Activated T-cell treated with anti-CD3 and anti-CD28 coated beads, Interleukin-2, amount 50 U/mL, for 4 hours (primary cell): ENCODE measurements around the gene PKN3. TPM values are rescaled to one million over a fixed set of nuclear protein-coding genes. Genes with fewer than 3 reads are reported as not detected.

Experiments used
- ATAC-seq, 2 donors: fragments of 200-7000 bp; cut with Tn5 transposase; one replicate each; pipeline ENCODE4 v1.10.0; 2021
- DNase-seq: peaks from one replicate; pipeline ENCODE4 v3.0.0-alpha.2; 2020
- H3K27me3 Mint-ChIP-seq: one replicate; pipeline ENCODE4 v1.8.0; 2021; ENCODE audit warnings: low read depth, mixed read lengths
- H3K36me3 Mint-ChIP-seq: one replicate; pipeline ENCODE4 v1.8.0; 2022; ENCODE audit warnings: mixed read lengths; ENCODE audit not compliant: insufficient read depth
- H3K4me1 Mint-ChIP-seq: one replicate; pipeline ENCODE4 v1.8.0; 2021; ENCODE audit warnings: low read depth, mixed read lengths
- H3K4me3 Mint-ChIP-seq: one replicate; pipeline ENCODE4 v1.8.0; 2021; ENCODE audit warnings: mild to moderate bottlenecking, moderate library complexity, mixed read lengths
- H3K9me3 Mint-ChIP-seq: one replicate; pipeline ENCODE4 v1.8.0; 2021; ENCODE audit warnings: mixed read lengths
- total RNA-seq, 3 donors: library from RNA; stranded (reverse); gene quantifications; one replicate each; pipeline ENCODE4 v1.2.1, GENCODE V29; 2021

Gene PKN3
- total RNA-seq, 3 donors from 2014 or later, result 5.5 to 10.1 (median 8.1) TPM

DNA sequence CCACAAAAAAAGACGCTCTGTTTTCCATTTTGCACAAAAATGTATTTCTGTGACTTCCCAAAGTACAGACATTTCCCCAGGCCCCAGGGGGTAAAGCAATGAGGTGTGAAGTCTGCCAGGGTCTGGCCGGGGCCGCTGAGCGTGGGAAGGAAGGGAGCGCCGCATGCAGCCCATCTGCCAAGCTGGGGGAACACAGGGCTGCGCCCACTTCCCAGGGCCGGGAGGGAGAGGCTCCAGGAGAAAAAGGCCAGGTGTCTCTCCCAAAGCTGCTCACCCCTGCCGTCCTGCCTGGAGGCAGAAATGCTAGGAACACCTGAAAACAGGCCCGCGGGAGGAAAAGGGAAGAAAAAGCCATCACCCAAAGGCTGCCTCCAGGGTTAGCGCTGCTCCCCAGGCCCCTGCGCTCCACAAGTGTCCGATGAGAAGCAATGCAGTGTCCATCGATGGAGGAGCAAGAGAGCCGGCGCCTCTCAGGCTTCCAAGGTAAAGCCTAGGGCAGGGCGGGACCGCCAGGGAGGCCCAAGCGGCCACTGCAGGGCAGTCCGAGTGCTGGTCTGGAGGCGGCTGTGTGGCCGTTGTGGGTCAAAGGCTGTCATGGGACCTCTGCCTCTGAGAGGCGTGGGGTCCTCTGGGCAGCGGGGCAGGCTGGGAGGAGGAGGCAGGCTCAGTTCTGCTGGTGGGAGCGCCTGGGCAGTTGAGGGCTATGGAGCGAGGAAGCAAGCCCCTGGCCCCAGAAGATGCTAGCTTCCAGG is 27.6 kb downstream of the PKN3 start:
- no peaks in the 10 kb centered on the region for H3K36me3 Mint-ChIP-seq
- DNase-seq (no peak), ATAC-seq (no peak)
- H3K4me1 Mint-ChIP-seq, result peaks cover 24% of the 10 kb centered on the region
- H3K9me3 Mint-ChIP-seq, result no peaks in the 10 kb centered on the region
- no peaks in the 10 kb centered on the region for H3K27me3 Mint-ChIP-seq
- H3K4me3 Mint-ChIP-seq, result no peak overlapping the region

DNA sequence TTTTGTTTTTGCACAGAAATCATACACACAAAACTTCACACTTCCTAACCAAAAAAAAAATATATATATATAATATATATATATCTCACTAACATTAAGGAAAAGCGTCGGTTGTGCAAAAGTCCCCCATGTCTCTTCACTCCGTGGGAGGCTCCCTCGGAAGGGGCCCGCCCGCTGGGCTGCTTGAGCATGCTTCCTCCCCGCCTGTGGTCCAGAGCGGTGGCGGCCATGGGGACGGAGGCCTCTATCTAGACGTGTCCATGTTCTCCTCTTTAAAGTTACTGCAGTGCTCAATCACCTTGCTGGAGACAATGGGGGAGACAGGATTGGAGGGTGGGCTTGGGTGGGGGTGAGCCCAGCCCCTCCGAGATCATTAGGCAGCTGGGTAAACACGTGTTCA is 28.8 kb downstream of the PKN3 start:
- ATAC-seq, result no peak
- peaks cover 5% of the 10 kb centered on the region for H3K36me3 Mint-ChIP-seq
- H3K4me3 Mint-ChIP-seq, result no peak overlapping the region
- peaks cover 15% of the 10 kb centered on the region for H3K4me1 Mint-ChIP-seq
- no peak for DNase-seq
- no peaks in the 10 kb centered on the region for H3K9me3 Mint-ChIP-seq
- no peaks in the 10 kb centered on the region for H3K27me3 Mint-ChIP-seq

DNA sequence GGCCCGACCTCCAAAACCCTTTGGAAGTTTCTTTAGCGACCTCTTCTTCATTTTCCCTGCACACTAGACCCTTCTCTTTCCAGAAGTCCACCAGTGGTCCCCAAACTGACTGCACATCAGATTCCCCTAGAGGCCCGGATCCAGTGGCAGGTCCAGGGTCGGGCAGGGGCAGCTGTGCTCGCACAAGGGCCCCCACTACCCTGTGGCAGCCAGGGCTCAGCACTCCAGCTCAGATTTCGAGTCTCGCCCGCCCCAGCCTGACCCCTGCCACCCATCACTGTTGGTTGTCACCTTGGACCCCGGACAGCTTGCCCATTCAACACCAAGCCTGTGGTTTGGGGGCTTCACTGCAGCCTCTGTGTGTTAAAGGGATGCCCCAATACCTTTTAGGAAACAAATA is 29.4 kb downstream of the PKN3 start:
- no peak for DNase-seq
- Mint-ChIP-seq H3K4me1 (peaks cover 12% of the 10 kb centered on the region), H3K36me3 (peaks cover 5% of the 10 kb centered on the region), H3K4me3 (no peak overlapping the region), H3K9me3 (no peaks in the 10 kb centered on the region), H3K27me3 (no peaks in the 10 kb centered on the region)
- no peak for ATAC-seq

DNA sequence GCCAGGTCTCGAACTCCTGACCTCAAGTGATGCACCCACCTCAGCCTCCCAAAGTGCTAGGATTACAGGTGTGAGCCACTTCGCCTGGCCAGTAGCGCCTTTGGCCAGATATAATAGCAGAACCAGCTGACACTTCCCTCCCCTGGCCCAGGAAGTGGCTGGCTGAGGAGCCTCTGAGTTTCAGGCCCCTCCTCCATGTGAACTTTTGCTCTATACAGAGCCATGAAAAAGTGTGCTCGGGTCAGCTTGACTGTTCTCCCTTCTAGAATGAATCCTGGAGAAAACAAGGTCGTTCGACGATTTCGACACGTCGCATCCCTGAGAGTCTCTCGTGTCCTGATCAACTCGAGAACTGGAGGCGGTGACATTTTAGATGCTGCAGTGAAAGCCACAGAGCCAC is 30.3 kb downstream of the PKN3 start:
- no peak overlapping the region for H3K4me3 Mint-ChIP-seq
- H3K27me3 Mint-ChIP-seq, result no peaks in the 10 kb centered on the region
- DNase-seq (no peak), ATAC-seq (no peak)
- H3K36me3 Mint-ChIP-seq, result peaks cover 9% of the 10 kb centered on the region
- peaks cover 4% of the 10 kb centered on the region for H3K4me1 Mint-ChIP-seq
- no peaks in the 10 kb centered on the region for H3K9me3 Mint-ChIP-seq

DNA sequence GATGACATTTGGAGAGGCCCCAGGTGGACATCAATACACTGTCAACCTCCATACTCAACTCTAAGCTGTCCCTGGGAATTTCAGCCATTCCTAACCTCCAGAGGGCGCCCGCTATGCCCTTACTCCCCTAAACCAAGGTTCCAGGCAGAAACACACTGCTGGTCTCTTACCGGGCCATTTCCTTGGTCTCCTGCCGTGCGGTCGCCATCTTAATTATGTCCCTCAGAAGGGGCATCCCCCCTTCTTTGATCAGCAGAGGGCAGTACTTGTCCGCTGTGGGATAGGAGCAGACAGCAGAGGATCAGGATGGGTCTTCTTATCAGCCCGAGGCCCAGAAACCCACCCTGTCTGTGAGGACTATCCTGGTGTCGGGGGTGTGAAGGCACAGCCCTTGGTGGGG is 31.0 kb downstream of the PKN3 start:
- DNase-seq (no peak), ATAC-seq (no peak)
- Mint-ChIP-seq H3K4me1 (no peaks in the 10 kb centered on the region), H3K36me3 (peaks cover 9% of the 10 kb centered on the region), H3K4me3 (no peak overlapping the region), H3K27me3 (no peaks in the 10 kb centered on the region), H3K9me3 (no peaks in the 10 kb centered on the region)

DNA sequence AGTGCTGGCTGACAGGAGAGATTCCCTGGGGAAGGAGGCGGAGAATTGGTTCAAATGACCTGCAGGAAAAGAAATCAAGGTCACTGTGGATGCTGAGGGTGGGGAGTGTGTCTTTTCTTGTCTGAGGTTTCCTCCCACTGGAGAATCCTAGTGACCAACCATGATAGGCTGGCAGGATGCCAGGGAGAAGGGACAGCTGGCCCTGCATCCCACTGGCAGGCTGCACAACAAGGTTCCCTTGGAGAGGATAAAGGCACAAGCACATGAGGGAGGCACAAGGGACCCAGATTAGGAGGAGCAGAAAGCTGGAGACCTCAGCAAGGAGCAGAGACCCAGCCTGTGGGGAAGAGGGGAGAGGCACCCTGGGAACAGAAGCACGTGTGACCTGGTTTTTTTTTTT is 33.1 kb downstream of the PKN3 start:
- H3K9me3 Mint-ChIP-seq, result no peaks in the 10 kb centered on the region
- ATAC-seq (no peak), DNase-seq (no peak)
- no peaks in the 10 kb centered on the region for H3K4me1 Mint-ChIP-seq
- peaks cover 14% of the 10 kb centered on the region for H3K36me3 Mint-ChIP-seq
- no peak overlapping the region for H3K4me3 Mint-ChIP-seq
- H3K27me3 Mint-ChIP-seq, result no peaks in the 10 kb centered on the region

DNA sequence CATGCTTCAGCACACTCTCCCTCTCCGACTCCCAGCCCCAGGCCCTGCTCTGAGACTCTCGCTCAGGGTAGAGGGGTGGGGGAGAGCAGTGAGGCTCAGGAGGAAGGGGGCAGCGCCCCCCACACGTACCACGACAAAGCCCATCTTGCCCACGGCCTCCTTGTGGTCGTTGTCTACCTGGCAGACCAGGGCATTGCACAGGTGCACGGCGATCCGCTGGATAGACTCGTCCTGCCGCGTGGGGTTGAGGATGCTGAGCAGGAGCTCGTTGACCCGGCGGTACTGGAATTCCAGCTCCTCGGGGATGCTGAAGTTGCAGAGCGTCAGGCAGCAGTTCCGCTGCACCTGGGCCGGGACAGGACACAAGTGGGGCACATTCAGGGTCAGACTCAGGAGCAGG is 40.1 kb downstream of the PKN3 start:
- ATAC-seq, result no peak
- no peak overlapping the region for H3K4me3 Mint-ChIP-seq
- DNase-seq, result no peak
- peaks cover 10% of the 10 kb centered on the region for H3K36me3 Mint-ChIP-seq
- no peaks in the 10 kb centered on the region for H3K27me3 Mint-ChIP-seq
- no peaks in the 10 kb centered on the region for H3K9me3 Mint-ChIP-seq
- no peaks in the 10 kb centered on the region for H3K4me1 Mint-ChIP-seq

DNA sequence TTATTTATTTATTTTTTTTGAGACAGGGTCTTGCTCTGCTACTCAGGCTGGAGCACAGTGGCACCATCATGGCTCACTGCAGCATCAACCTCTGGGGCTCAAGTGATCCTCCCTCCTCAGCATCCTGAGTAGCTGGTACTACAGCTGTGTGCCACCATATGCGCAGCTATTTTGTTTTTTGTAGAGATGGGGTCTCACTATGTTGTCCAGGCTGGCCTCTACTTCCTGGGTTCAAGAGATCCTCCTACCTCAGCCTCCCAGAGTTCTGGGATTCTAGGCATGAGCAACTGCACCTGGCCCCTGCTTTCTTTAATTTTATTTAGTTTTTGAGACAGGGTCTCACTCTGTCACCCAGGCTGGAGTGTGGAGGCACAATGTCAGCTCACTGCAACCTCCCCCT is 41.1 kb downstream of the PKN3 start:
- no peaks in the 10 kb centered on the region for H3K27me3 Mint-ChIP-seq
- DNase-seq (no peak), ATAC-seq (no peak)
- H3K9me3 Mint-ChIP-seq, result no peaks in the 10 kb centered on the region
- no peaks in the 10 kb centered on the region for H3K4me1 Mint-ChIP-seq
- H3K4me3 Mint-ChIP-seq, result no peak overlapping the region
- H3K36me3 Mint-ChIP-seq, result peaks cover 9% of the 10 kb centered on the region

DNA sequence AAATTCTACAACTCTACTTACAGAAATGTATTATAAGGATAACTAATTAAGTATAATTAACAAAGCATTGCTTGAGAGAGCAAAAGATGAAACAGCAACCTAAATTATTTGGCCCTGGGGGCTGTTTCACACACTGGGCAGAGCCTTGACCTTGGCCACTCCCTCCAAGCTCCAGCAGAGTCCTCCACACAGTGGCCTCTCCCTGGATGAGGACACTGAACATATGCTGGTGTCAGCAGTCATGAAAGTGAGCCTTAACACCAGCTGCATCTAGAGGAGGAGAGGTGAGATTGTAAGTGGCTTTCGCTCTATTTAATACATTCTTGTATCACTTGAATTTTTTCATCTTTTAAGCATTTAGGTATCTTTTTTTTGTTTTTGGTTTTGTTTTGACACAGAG is 44.9 kb downstream of the PKN3 start:
- DNase-seq (no peak), ATAC-seq (no peak)
- no peaks in the 10 kb centered on the region for H3K27me3 Mint-ChIP-seq
- no peaks in the 10 kb centered on the region for H3K9me3 Mint-ChIP-seq
- H3K36me3 Mint-ChIP-seq, result peaks cover 2% of the 10 kb centered on the region
- no peak overlapping the region for H3K4me3 Mint-ChIP-seq
- H3K4me1 Mint-ChIP-seq, result no peaks in the 10 kb centered on the region

DNA sequence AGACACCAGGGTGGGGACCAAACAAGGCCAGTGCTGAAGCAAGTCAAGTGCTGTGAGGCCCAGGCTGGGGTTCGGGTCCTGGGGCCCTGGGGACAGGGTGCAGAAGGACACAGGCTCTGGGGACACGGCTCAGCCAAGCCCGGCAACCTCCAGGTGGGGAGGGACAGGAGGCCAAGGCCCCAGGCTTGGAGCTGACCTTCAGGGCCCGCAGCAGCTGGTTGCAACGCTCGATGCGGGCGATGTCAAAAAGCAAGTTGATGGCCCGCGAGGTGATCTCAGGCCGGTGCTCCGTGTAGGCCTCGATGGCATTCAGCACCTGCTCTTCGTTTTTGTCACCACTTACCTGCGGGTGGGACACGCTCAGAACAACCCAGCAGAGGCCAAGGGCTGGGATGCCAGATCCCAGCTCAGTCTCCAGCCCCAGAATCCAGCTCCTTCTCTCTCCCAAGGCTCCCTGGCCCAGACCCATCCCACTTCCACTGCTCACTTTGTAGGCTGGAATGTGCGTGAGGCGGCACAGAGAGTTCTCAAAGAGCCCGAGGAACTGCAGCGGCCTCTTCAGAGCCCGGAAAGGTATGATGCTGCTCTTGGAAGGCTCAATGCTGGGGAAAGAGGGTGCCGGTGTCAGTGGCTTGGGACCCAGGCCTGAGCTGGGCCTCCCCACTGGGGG is 48.8 kb downstream of the PKN3 start:
- no peak for ATAC-seq
- H3K27me3 Mint-ChIP-seq, result no peaks in the 10 kb centered on the region
- no peaks in the 10 kb centered on the region for H3K9me3 Mint-ChIP-seq
- no peaks in the 10 kb centered on the region for H3K4me1 Mint-ChIP-seq
- no peak overlapping the region for H3K4me3 Mint-ChIP-seq
- H3K36me3 Mint-ChIP-seq, result peaks cover 5% of the 10 kb centered on the region
- DNase-seq, result no peak

DNA sequence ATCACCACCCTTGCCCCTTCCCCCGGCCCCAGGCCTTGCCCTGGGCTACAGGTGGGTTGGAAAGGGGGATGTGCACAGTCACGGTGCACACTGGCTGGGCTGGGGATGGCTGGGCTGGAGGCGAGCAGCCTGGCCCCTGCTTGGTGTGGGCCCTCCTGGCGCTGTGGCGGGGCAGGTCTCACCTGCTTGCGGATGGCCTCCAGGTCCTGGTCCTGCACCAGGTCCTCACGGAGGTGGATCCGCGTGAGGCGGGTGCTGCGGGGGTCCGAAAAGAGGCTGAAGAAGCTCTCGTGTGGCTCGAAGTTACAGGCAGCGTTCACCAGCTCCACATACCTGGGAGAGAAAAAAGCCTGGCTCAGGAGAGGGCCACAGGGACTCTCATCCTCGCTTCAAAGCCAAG is 51.3 kb downstream of the PKN3 start:
- H3K4me3 Mint-ChIP-seq, result no peak overlapping the region
- peaks cover 8% of the 10 kb centered on the region for H3K36me3 Mint-ChIP-seq
- no peak for DNase-seq
- no peaks in the 10 kb centered on the region for H3K27me3 Mint-ChIP-seq
- peaks cover 1% of the 10 kb centered on the region for H3K4me1 Mint-ChIP-seq
- no peaks in the 10 kb centered on the region for H3K9me3 Mint-ChIP-seq
- ATAC-seq, result no peak

DNA sequence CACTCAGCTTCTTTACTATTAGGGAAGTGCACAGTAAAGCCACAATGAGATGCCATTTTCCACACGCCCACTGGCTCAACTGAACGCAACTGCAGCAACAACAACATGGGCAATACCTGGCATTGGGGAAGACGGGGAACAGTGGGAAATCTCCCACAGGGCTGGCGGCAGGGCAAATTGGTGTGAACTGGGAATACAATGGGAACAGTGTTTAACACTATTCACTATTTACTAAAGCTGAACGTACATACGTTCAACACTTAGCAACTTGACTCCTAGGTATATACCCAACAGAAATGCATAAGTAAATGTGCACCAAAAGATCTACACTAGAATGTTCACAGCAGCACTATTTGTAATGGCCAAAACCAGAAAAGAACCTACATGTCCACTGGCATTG is 55.3 kb downstream of the PKN3 start:
- Mint-ChIP-seq H3K9me3 (no peaks in the 10 kb centered on the region), H3K4me3 (no peak overlapping the region), H3K4me1 (peaks cover 1% of the 10 kb centered on the region), H3K27me3 (no peaks in the 10 kb centered on the region), H3K36me3 (peaks cover 6% of the 10 kb centered on the region)
- ATAC-seq (no peak), DNase-seq (no peak)

DNA sequence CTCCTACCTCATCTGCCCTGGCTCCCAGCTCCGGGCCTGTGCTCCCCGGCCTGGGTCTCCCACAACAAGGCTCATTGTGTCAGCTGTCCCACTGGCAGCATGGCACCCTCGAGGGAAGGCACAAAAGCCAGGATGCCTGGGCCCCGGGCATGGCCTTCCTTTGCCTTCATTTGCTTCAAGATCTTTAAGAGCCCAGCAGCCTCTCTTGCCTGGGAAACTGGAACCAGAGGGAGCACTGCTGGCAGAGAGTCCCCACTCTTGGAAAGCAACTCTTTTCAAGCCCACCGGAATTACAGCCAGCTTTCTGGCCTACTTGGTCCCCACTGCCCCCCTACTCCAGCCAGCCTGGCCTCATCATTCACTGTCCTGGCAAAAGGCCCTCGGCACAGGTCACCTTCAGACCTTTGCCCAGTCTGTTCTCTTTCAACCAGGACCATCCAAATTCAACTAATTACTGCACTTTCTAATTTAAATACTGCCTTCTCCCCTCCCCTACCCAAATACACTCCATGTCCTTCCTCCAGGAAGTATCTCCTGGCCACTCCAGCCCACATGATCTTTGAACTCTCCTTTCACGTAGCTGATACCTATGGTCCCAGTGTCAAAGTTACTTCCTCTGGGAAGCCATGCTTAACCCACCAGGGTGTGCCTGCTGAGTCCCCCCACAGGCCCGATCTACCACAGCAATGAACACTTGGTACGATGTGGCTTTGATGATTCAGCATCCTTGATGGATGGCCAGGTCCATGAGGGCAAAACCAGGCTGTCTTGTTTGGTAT is 60.6 kb downstream of the PKN3 start:
- no peaks in the 10 kb centered on the region for H3K27me3 Mint-ChIP-seq
- peaks cover 5% of the 10 kb centered on the region for H3K4me1 Mint-ChIP-seq
- ATAC-seq (no peak), DNase-seq (no peak)
- H3K36me3 Mint-ChIP-seq, result peaks cover 4% of the 10 kb centered on the region
- H3K4me3 Mint-ChIP-seq, result no peak overlapping the region
- H3K9me3 Mint-ChIP-seq, result no peaks in the 10 kb centered on the region

DNA sequence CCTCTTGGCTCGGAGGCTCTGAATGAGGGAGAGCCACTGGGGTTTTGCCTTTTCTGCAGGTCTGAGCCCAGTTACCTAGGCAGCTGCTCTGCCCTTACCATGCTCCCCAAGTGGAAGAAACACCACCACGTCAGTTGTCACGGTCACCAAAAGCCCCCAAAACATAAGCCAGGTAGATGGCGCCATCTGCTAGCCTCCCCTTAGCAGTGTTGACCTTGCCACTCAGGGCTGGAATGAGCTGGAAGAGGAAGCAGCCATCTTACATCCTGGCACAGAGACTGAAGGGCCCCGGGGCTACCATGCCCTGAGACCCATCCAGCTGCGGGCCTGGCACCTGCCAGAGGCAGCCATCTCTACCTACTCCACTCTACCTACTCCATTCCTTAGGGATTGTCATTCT is 62.1 kb downstream of the PKN3 start:
- ATAC-seq (no peak), DNase-seq (no peak)
- Mint-ChIP-seq H3K4me3 (no peak overlapping the region), H3K4me1 (peaks cover 15% of the 10 kb centered on the region), H3K27me3 (no peaks in the 10 kb centered on the region), H3K9me3 (no peaks in the 10 kb centered on the region), H3K36me3 (peaks cover 4% of the 10 kb centered on the region)

DNA sequence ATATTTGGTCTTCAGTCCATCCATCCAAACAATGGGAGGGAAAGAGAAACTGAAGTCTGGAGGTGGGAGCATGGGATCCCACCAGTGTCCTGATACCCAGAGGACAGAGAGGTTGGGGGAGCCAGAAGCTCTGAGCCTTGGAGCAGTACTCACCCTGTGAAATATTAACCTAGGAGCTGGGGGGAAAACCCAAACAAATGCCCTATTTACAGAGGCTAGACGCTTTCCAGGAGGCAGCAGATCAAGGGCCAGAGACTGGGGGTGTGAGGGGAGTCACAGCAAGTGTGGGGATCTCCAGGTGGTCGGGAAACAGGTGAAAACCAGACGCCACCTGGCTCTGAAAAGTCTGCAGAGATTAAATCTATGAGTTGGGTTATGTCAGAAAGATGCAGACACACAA is 63.2 kb downstream of the PKN3 start:
- H3K4me1 Mint-ChIP-seq, result peaks cover 25% of the 10 kb centered on the region
- no peaks in the 10 kb centered on the region for H3K9me3 Mint-ChIP-seq
- peaks cover 6% of the 10 kb centered on the region for H3K36me3 Mint-ChIP-seq
- no peak for DNase-seq
- H3K27me3 Mint-ChIP-seq, result no peaks in the 10 kb centered on the region
- H3K4me3 Mint-ChIP-seq, result no peak overlapping the region
- ATAC-seq, result no peak
